ENCODE data around the gene ABCA1.
A peak's percentile ranks its signal among the peaks of the same experiment; 100 is the strongest.

Gene ABCA1

GRCh38 chr9:104787306-104788015 is 140.5 kb downstream of the ABCA1 start:
- DNase-seq (ENCODE audit: low spot score), result no peak

GRCh38 chr9:104786293-104786692 is 141.7 kb downstream of the ABCA1 start:
- no peak for TF ChIP-seq CTCF (IDR thresholded peaks at IDR 0.05; ENCODE audit: extremely low read depth, missing control alignments)

More at GRCh38 chr9:104787306-104788015, 140.5 kb downstream of the ABCA1 start:
- no peak for TF ChIP-seq CTCF (IDR thresholded peaks at IDR 0.05; ENCODE audit: extremely low read depth, missing control alignments)

GRCh38 chr9:104784098-104784497 is 143.9 kb downstream of the ABCA1 start:
- DNase-seq (ENCODE audit: low spot score), result peak; percentile 30
- TF ChIP-seq CTCF (IDR thresholded peaks at IDR 0.05; ENCODE audit: extremely low read depth, missing control alignments), result no peak

More at GRCh38 chr9:104786293-104786692, 141.7 kb downstream of the ABCA1 start:
- no peak for DNase-seq (ENCODE audit: low spot score)

GRCh38 chr9:104783588-104783987 is 144.4 kb downstream of the ABCA1 start:
- no peak for TF ChIP-seq CTCF (IDR thresholded peaks at IDR 0.05; ENCODE audit: extremely low read depth, missing control alignments)
- DNase-seq (ENCODE audit: low spot score), result no peak

GRCh38 chr9:104780796-104781395 is 147.1 kb downstream of the ABCA1 start:
- peak; percentile 17 for DNase-seq (ENCODE audit: low spot score)
- peak; percentile 8 for TF ChIP-seq CTCF (IDR thresholded peaks at IDR 0.05; ENCODE audit: extremely low read depth, missing control alignments)

GRCh38 chr9:104779946-104780535 is 147.9 kb downstream of the ABCA1 start:
- no peak for DNase-seq (ENCODE audit: low spot score)
- TF ChIP-seq CTCF (IDR thresholded peaks at IDR 0.05; ENCODE audit: extremely low read depth, missing control alignments), result no peak

- DNase-seq (ENCODE audit: low spot score), result no peak
- no peak for TF ChIP-seq CTCF (IDR thresholded peaks at IDR 0.05; ENCODE audit: extremely low read depth, missing control alignments)
Observed at GRCh38 chr9:104779334-104779733, 148.6 kb downstream of the ABCA1 start.

Data from GM20000 (cell line).